Neuron (in vitro differentiated cells): ENCODE data around the gene PGBD4.
"Not testable (repeated sequence)": the region's sequence is repeated elsewhere in the genome, so short reads cannot be mapped to it uniquely, and the experiment has no call there.

ENCODE experiments used
- H2AFZ ChIP-seq: one replicate; pipeline ENCODE4 v1.6.1; 2013; ENCODE audit warnings: low read depth, mild to moderate bottlenecking, inconsistent platforms, low read length, moderate library complexity
- H3K27me3 ChIP-seq: one replicate; pipeline ENCODE4 v1.6.1; 2013; ENCODE audit warnings: low read length; ENCODE audit not compliant: insufficient read depth
- H3K36me3 ChIP-seq: one replicate; pipeline ENCODE4 v1.6.1; 2013; ENCODE audit warnings: low read length; ENCODE audit not compliant: insufficient read depth
- H3K4me1 ChIP-seq: one replicate; pipeline ENCODE4 v1.6.1; 2013; ENCODE audit warnings: low read length; ENCODE audit not compliant: insufficient read depth
- H3K4me3 ChIP-seq: 2 replicates; pipeline ENCODE4 v1.5.1; 2013; ENCODE audit warnings: mild to moderate bottlenecking, low read length, moderate library complexity
- H3K9me3 ChIP-seq: one replicate; pipeline ENCODE4 v1.6.1; 2013; ENCODE audit warnings: low read length

The PGBD4 gene

GRCh38 chr15:34121786-34122185 is 19.9 kb downstream of the PGBD4 start:
- H3K9me3 ChIP-seq = not testable (repeated sequence)

GRCh38 chr15:34122771-34123183 is 20.9 kb downstream of the PGBD4 start:
- no peak overlapping the region for H2AFZ ChIP-seq
- no peaks in the 10 kb centered on the region for H3K27me3 ChIP-seq
- H3K4me3 ChIP-seq = no peak overlapping the region
- H3K36me3 ChIP-seq = no peaks in the 10 kb centered on the region
- no peaks in the 10 kb centered on the region for H3K9me3 ChIP-seq
- peaks cover 9% of the 10 kb centered on the region for H3K4me1 ChIP-seq

More at GRCh38 chr15:34121786-34122185, 19.9 kb downstream of the PGBD4 start:
- not testable (repeated sequence) for H2AFZ ChIP-seq, H3K36me3 ChIP-seq, H3K27me3 ChIP-seq, H3K4me1 ChIP-seq, H3K4me3 ChIP-seq

GRCh38 chr15:34124651-34125050 is 22.8 kb downstream of the PGBD4 start:
- Histone ChIP-seq H3K4me3 (no peak overlapping the region), H3K9me3 (no peaks in the 10 kb centered on the region), H2AFZ (no peak overlapping the region), H3K36me3 (no peaks in the 10 kb centered on the region), H3K4me1 (peaks cover 9% of the 10 kb centered on the region), H3K27me3 (no peaks in the 10 kb centered on the region)

- Histone ChIP-seq H3K9me3 (no peaks in the 10 kb centered on the region), H3K36me3 (no peaks in the 10 kb centered on the region), H3K27me3 (no peaks in the 10 kb centered on the region), H3K4me3 (no peak overlapping the region), H3K4me1 (peaks cover 9% of the 10 kb centered on the region), H2AFZ (no peak overlapping the region)
Observed at GRCh38 chr15:34125945-34126344, 24.1 kb downstream of the PGBD4 start.

- Histone ChIP-seq H2AFZ (no peak overlapping the region), H3K27me3 (no peaks in the 10 kb centered on the region), H3K4me1 (peaks cover 9% of the 10 kb centered on the region), H3K36me3 (no peaks in the 10 kb centered on the region), H3K4me3 (no peak overlapping the region), H3K9me3 (no peaks in the 10 kb centered on the region)
Observed at GRCh38 chr15:34126522-34126921, 24.6 kb downstream of the PGBD4 start.

- Histone ChIP-seq H3K27me3 (no peaks in the 10 kb centered on the region), H3K36me3 (no peaks in the 10 kb centered on the region), H3K4me1 (peaks cover 9% of the 10 kb centered on the region), H2AFZ (no peak overlapping the region), H3K4me3 (no peak overlapping the region), H3K9me3 (no peaks in the 10 kb centered on the region)
Observed at GRCh38 chr15:34128898-34129297, 27.0 kb downstream of the PGBD4 start.

GRCh38 chr15:34132881-34133280 is 31.0 kb downstream of the PGBD4 start:
- no peaks in the 10 kb centered on the region for H3K4me1 ChIP-seq
- no peak overlapping the region for H2AFZ ChIP-seq
- H3K36me3 ChIP-seq = no peaks in the 10 kb centered on the region
- H3K27me3 ChIP-seq = no peaks in the 10 kb centered on the region
- H3K4me3 ChIP-seq = no peak overlapping the region
- no peaks in the 10 kb centered on the region for H3K9me3 ChIP-seq

- Histone ChIP-seq H3K4me3 (no peak overlapping the region), H3K27me3 (no peaks in the 10 kb centered on the region), H3K36me3 (peaks cover 2% of the 10 kb centered on the region), H2AFZ (no peak overlapping the region), H3K4me1 (no peaks in the 10 kb centered on the region), H3K9me3 (no peaks in the 10 kb centered on the region)
Observed at GRCh38 chr15:34133511-34133910, 31.6 kb downstream of the PGBD4 start.

GRCh38 chr15:34147371-34148140 is 45.7 kb downstream of the PGBD4 start:
- Histone ChIP-seq H3K4me1 (no peaks in the 10 kb centered on the region), H3K9me3 (no peaks in the 10 kb centered on the region), H3K4me3 (no peak overlapping the region), H3K36me3 (peaks cover 66% of the 10 kb centered on the region), H2AFZ (no peak overlapping the region), H3K27me3 (no peaks in the 10 kb centered on the region)

- Histone ChIP-seq H3K36me3 (peaks cover 63% of the 10 kb centered on the region), H3K4me1 (no peaks in the 10 kb centered on the region), H3K27me3 (no peaks in the 10 kb centered on the region), H3K4me3 (no peak overlapping the region), H2AFZ (no peak overlapping the region), H3K9me3 (peaks cover 25% of the 10 kb centered on the region)
Observed at GRCh38 chr15:34154725-34155204, 52.9 kb downstream of the PGBD4 start.

GRCh38 chr15:34155859-34156258 is 54.0 kb downstream of the PGBD4 start:
- Histone ChIP-seq H3K4me3 (no peak overlapping the region), H3K4me1 (no peaks in the 10 kb centered on the region), H2AFZ (no peak overlapping the region), H3K36me3 (peaks cover 55% of the 10 kb centered on the region), H3K9me3 (peaks cover 27% of the 10 kb centered on the region), H3K27me3 (no peaks in the 10 kb centered on the region)
